Retinal pigment epithelial cell (primary cell): ENCODE measurements around the gene MFSD1.

Source experiments
- DNase-seq: peaks from one replicate; pipeline ENCODE4 v3.0.0-alpha.2; 2010; ENCODE audit warnings: low read depth
- H3K4me3 ChIP-seq: 2 replicates; pipeline ENCODE4 v1.5.1; 2011; ENCODE audit warnings: mild to moderate bottlenecking, low read length, control low read depth, moderate library complexity
- CTCF ChIP-seq: conservative IDR thresholded peaks from 2 replicates; pipeline ENCODE4 v1.5.1; 2011; ENCODE audit warnings: low read depth, low read length, control low read depth, inconsistent platforms

Gene MFSD1

GRCh38 chr3:158864492-158864891 lies 62.6 kb downstream of the MFSD1 start:
- no peak for TF ChIP-seq CTCF
- H3K4me3 ChIP-seq, result no peak overlapping the region
- DNase-seq, result no peak

GRCh38 chr3:158875700-158876099 lies 73.8 kb downstream of the MFSD1 start:
- no peak for DNase-seq
- no peak overlapping the region for H3K4me3 ChIP-seq
- no peak for TF ChIP-seq CTCF
